ENCODE data around the gene LAMC2. TPM values are rescaled to one million over a fixed set of nuclear protein-coding genes. Genes with fewer than 3 reads are reported as not detected.

Gene LAMC2
- total RNA-seq, 1 donor from 2014 or later = 0.36 TPM

DNA sequence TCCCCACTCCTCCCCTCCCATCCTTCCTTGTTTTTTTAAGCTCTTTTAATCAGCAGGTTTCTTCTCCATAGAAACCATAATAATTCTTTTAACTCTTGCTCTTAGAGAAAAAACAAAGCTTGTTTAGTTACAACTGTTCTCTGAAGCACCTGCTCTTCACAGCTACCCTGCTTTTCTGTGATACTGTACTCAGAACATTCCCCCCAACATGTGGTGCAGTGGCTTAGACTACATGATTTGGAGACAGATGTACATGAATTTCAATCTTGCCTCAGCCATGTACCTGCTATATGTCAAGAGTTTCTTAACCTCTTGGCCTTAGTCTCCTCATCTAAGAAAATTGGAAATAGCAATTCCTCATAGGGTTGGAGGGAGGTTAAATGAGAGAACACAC is 33.5 kb downstream of the LAMC2 start:
- Histone ChIP-seq H3K4me3 (no peak overlapping the region), H3K27me3 (no peaks in the 10 kb centered on the region), H3K27ac (no peak overlapping the region), H3K4me2 (peak overlapping the region; percentile 50), H2AFZ (replicated peaks) (peak overlapping the region; percentile 73), H3K4me1 (peaks cover 21% of the 10 kb centered on the region), H3K36me3 (no peaks in the 10 kb centered on the region), H3K9me3 (ENCODE audit: low read depth) (no peaks in the 10 kb centered on the region), H4K20me1 (ENCODE audit: low read depth) (no peaks in the 10 kb centered on the region), H3K9ac (no peak overlapping the region), H3K79me2 (ENCODE audit: low read depth) (no peaks in the 10 kb centered on the region), H3F3A (ENCODE audit: low read depth) (peaks cover 16% of the 10 kb centered on the region)
- no peak for TF ChIP-seq EZH2 (IDR thresholded peaks at IDR 0.05)
- Mint-ChIP-seq H3K27me3 (ENCODE audit: insufficient read depth, low read depth) (peaks cover 2% of the 10 kb centered on the region), H3K9me3 (no peaks in the 10 kb centered on the region), H3K36me3 (no peaks in the 10 kb centered on the region), H3K27ac (peak overlapping the region; percentile 2), H3K4me1 (peaks cover 35% of the 10 kb centered on the region), H3K4me3 (no peak overlapping the region)
- no peak for DNase-seq (ENCODE audit: low spot score)

DNA sequence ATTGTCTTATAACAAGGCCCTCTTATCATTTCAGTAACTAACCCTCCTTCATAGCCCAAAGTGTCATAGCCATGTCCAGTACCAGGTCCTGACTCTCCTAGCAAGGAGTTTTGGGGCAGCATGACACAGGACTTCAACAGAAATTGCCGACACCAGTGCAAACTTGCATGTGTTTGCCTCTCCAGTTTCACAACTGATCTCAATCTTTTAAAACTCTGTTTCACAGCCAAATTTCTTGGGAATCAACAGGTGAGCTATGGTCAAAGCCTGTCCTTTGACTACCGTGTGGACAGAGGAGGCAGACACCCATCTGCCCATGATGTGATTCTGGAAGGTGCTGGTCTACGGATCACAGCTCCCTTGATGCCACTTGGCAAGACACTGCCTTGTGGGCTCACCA is 36.8 kb downstream of the LAMC2 start:
- H3K9ac ChIP-seq = no peak overlapping the region
- H3K4me2 ChIP-seq = no peak overlapping the region
- no peaks in the 10 kb centered on the region for H3K9me3 ChIP-seq (ENCODE audit: low read depth)
- H3K4me3 ChIP-seq = no peak overlapping the region
- H3K36me3 ChIP-seq = no peaks in the 10 kb centered on the region
- TF ChIP-seq EZH2 (IDR thresholded peaks at IDR 0.05) (no peak), EZH2phosphoT487 (IDR thresholded peaks at IDR 0.05) (no peak)
- TF ChIP-seq, protein P1, sequence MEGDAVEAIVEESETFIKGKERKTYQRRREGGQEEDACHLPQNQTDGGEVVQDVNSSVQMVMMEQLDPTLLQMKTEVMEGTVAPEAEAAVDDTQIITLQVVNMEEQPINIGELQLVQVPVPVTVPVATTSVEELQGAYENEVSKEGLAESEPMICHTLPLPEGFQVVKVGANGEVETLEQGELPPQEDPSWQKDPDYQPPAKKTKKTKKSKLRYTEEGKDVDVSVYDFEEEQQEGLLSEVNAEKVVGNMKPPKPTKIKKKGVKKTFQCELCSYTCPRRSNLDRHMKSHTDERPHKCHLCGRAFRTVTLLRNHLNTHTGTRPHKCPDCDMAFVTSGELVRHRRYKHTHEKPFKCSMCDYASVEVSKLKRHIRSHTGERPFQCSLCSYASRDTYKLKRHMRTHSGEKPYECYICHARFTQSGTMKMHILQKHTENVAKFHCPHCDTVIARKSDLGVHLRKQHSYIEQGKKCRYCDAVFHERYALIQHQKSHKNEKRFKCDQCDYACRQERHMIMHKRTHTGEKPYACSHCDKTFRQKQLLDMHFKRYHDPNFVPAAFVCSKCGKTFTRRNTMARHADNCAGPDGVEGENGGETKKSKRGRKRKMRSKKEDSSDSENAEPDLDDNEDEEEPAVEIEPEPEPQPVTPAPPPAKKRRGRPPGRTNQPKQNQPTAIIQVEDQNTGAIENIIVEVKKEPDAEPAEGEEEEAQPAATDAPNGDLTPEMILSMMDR (IDR thresholded peaks at IDR 0.05) = no peak
- Mint-ChIP-seq H3K36me3 (no peaks in the 10 kb centered on the region), H3K27me3 (ENCODE audit: insufficient read depth, low read depth) (peaks cover 2% of the 10 kb centered on the region), H3K4me3 (no peak overlapping the region), H3K27ac (no peak overlapping the region), H3K4me1 (peaks cover 33% of the 10 kb centered on the region), H3K9me3 (no peaks in the 10 kb centered on the region)
- H3K79me2 ChIP-seq (ENCODE audit: low read depth) = no peaks in the 10 kb centered on the region
- H3K27ac ChIP-seq = no peak overlapping the region
- DNase-seq (ENCODE audit: low spot score) = no peak
- H3K4me1 ChIP-seq = peaks cover 21% of the 10 kb centered on the region
- H4K20me1 ChIP-seq (ENCODE audit: low read depth) = no peaks in the 10 kb centered on the region
- H3F3A ChIP-seq (ENCODE audit: low read depth) = peaks cover 16% of the 10 kb centered on the region
- H2AFZ ChIP-seq (replicated peaks) = no peak overlapping the region
- no peaks in the 10 kb centered on the region for H3K27me3 ChIP-seq

DNA sequence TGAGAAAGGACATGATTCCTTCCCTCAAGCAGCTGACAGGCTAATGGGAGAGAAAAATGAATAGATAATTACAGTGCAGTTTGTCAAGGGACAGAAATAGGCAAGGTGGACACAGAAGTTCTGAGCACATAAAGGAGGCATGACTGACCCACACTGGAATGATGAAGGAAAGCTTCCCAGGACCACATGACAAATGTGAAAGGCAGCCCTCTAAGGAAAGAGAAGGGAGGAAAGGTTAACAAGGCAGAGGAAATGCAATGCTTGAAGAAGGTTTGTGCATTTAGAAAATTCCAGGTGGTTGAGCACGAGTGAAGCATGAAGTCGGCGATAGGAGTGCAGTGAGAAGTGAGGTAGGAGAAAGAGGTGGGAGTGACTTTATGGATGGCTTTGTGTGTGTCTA is 37.4 kb downstream of the LAMC2 start:
- Histone ChIP-seq H3F3A (ENCODE audit: low read depth) (peaks cover 15% of the 10 kb centered on the region), H3K4me1 (peaks cover 18% of the 10 kb centered on the region), H3K4me3 (no peak overlapping the region), H2AFZ (replicated peaks) (no peak overlapping the region), H3K36me3 (no peaks in the 10 kb centered on the region), H3K79me2 (ENCODE audit: low read depth) (no peaks in the 10 kb centered on the region), H3K27me3 (no peaks in the 10 kb centered on the region), H3K9me3 (ENCODE audit: low read depth) (no peaks in the 10 kb centered on the region), H3K9ac (no peak overlapping the region), H3K4me2 (no peak overlapping the region), H4K20me1 (ENCODE audit: low read depth) (no peaks in the 10 kb centered on the region), H3K27ac (no peak overlapping the region)
- Mint-ChIP-seq H3K4me1 (peaks cover 30% of the 10 kb centered on the region), H3K27me3 (ENCODE audit: insufficient read depth, low read depth) (peaks cover 2% of the 10 kb centered on the region), H3K4me3 (no peak overlapping the region), H3K27ac (no peak overlapping the region), H3K36me3 (no peaks in the 10 kb centered on the region), H3K9me3 (no peaks in the 10 kb centered on the region)
- no peak for DNase-seq (ENCODE audit: low spot score)
- TF ChIP-seq, protein P1 (IDR thresholded peaks at IDR 0.05) = no peak
- TF ChIP-seq EZH2phosphoT487 (IDR thresholded peaks at IDR 0.05) (no peak), EZH2 (IDR thresholded peaks at IDR 0.05) (no peak)

DNA sequence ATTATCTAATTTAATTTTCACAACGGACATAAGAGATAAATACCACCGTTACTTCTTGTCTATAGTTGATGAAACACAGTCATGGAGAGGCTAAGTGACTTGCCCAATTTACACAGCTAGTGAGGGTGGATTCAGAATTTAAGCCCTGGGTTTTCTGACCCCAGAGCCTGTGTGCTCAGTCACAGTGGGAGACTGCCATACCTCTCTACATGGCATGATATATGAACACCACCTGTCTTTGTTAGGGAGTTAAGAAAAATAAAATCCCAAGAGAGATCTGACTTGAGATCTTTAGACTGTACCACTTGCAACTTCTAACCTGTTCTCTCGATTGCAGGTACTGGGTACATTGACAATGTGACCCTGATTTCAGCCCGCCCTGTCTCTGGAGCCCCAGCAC is 40.3 kb downstream of the LAMC2 start:
- no peak overlapping the region for H3K4me3 ChIP-seq
- no peaks in the 10 kb centered on the region for H3K27me3 ChIP-seq
- no peaks in the 10 kb centered on the region for H3K9me3 ChIP-seq (ENCODE audit: low read depth)
- no peaks in the 10 kb centered on the region for H3K36me3 ChIP-seq
- H2AFZ ChIP-seq (replicated peaks) = no peak overlapping the region
- H3K9ac ChIP-seq = no peak overlapping the region
- H3K27ac ChIP-seq = no peak overlapping the region
- no peaks in the 10 kb centered on the region for H3F3A ChIP-seq (ENCODE audit: low read depth)
- H3K27me3 Mint-ChIP-seq (ENCODE audit: insufficient read depth, low read depth) = no peaks in the 10 kb centered on the region
- no peak overlapping the region for H3K27ac Mint-ChIP-seq
- H3K4me1 ChIP-seq = no peaks in the 10 kb centered on the region
- TF ChIP-seq, protein P1 (IDR thresholded peaks at IDR 0.05) = no peak
- no peak overlapping the region for H3K4me3 Mint-ChIP-seq
- no peak for DNase-seq (ENCODE audit: low spot score)
- H3K4me2 ChIP-seq = no peak overlapping the region
- H3K9me3 Mint-ChIP-seq = no peaks in the 10 kb centered on the region
- peaks cover 14% of the 10 kb centered on the region for H3K4me1 Mint-ChIP-seq
- H3K36me3 Mint-ChIP-seq = no peaks in the 10 kb centered on the region
- H3K79me2 ChIP-seq (ENCODE audit: low read depth) = no peaks in the 10 kb centered on the region
- no peaks in the 10 kb centered on the region for H4K20me1 ChIP-seq (ENCODE audit: low read depth)

Measured in neural progenitor cell (in vitro differentiated cells).